WTC11 (cell line): Measurements from ENCODE around the gene BZW2. TPM values are rescaled to one million over a fixed set of nuclear protein-coding genes. Genes with fewer than 3 reads are reported as not detected.

Source experiments
- ATAC-seq: fragments of 200-7000 bp; cut with Tn5 transposase; 2 replicates; pipeline ENCODE4 v1.10.0; 2021; ENCODE audit warnings: mild to moderate bottlenecking, moderate library complexity
- CTCF ChIA-PET: fragments of 300-600 bp; sonication (Branson Sonifier 250); formaldehyde crosslinking; loops from one replicate; lab custom pipeline; 2021; ENCODE audit warnings: antibody characterized with exemption; lab: Charles Lee
- POLR2A ChIA-PET: fragments of 350-600 bp; sonication (Branson Sonifier 250); formaldehyde crosslinking; loops from one replicate; lab custom pipeline; 2021; ENCODE audit warnings: antibody characterized with exemption; lab: Charles Lee
- DNase-seq: peaks from one replicate; pipeline ENCODE4 v3.0.0; 2021; ENCODE audit warnings: low spot score
- H3K27ac Mint-ChIP-seq: 2 replicates; pipeline ENCODE4 v1.8.0; 2021; ENCODE audit warnings: mixed read lengths
- H3K27me3 Mint-ChIP-seq: 2 replicates; pipeline ENCODE4 v1.8.0; 2021; ENCODE audit warnings: low read depth, mild to moderate bottlenecking, moderate library complexity, mixed read lengths
- H3K36me3 Mint-ChIP-seq: 2 replicates; pipeline ENCODE4 v1.8.0; 2021; ENCODE audit warnings: mixed read lengths
- H3K4me1 Mint-ChIP-seq: 2 replicates; pipeline ENCODE4 v1.8.0; 2022; ENCODE audit warnings: mixed read lengths
- H3K4me3 Mint-ChIP-seq: 2 replicates; pipeline ENCODE4 v1.8.0; 2021; ENCODE audit warnings: mild to moderate bottlenecking, moderate library complexity, mixed read lengths
- H3K9me3 Mint-ChIP-seq: 2 replicates; pipeline ENCODE4 v1.8.0; 2021; ENCODE audit warnings: mixed read lengths
- ATF2 ChIP-seq: sonication (generic); formaldehyde crosslinking; IDR thresholded peaks from 2 replicates; pipeline ENCODE4 v1.8.1; 2022; ENCODE audit warnings: low read depth, missing genetic modification reagents, borderline replicate concordance
- FOXJ3 ChIP-seq: sonication (generic); formaldehyde crosslinking; IDR thresholded peaks from 2 replicates; pipeline ENCODE4 v1.9.0; 2021; ENCODE audit warnings: missing genetic modification reagents, mild to moderate bottlenecking, borderline replicate concordance
- GABPB1 ChIP-seq: sonication (generic); formaldehyde crosslinking; IDR thresholded peaks from 2 replicates; pipeline ENCODE4 v1.8.1; 2023; ENCODE audit warnings: mild to moderate bottlenecking, missing genetic modification reagents
- NFYB ChIP-seq: sonication (generic); formaldehyde crosslinking; conservative IDR thresholded peaks from 2 replicates; pipeline ENCODE4 v1.8.0; 2022; ENCODE audit warnings: low read depth, missing genetic modification reagents
- OVOL2 ChIP-seq: fragments of 250-450 bp; sonication (Bioruptor Pico); IDR thresholded peaks from 2 replicates; pipeline ENCODE4 v1.9.0; 2021; ENCODE audit warnings: mild to moderate bottlenecking, borderline replicate concordance
- PRDM15 ChIP-seq: sonication (generic); formaldehyde crosslinking; IDR thresholded peaks from 2 replicates; pipeline ENCODE4 v1.8.0; 2022; ENCODE audit warnings: missing genetic modification reagents
- PREB ChIP-seq: sonication (generic); formaldehyde crosslinking; IDR thresholded peaks from 2 replicates; pipeline ENCODE4 v1.8.1; 2022; ENCODE audit warnings: mild to moderate bottlenecking, missing genetic modification reagents, moderate library complexity, borderline replicate concordance
- PRRX2 ChIP-seq: fragments of 250-450 bp; sonication (Bioruptor Pico); IDR thresholded peaks from 2 replicates; pipeline ENCODE4 v1.8.0; 2021; ENCODE audit warnings: mild to moderate bottlenecking
- SMAD4 ChIP-seq: sonication (generic); formaldehyde crosslinking; IDR thresholded peaks from 2 replicates; pipeline ENCODE4 v1.8.0; 2022; ENCODE audit warnings: mild to moderate bottlenecking, missing genetic modification reagents
- ZBTB21 ChIP-seq: sonication (generic); formaldehyde crosslinking; IDR thresholded peaks from 2 replicates; pipeline ENCODE4 v1.8.1; 2023; ENCODE audit warnings: mild to moderate bottlenecking, missing genetic modification reagents, borderline replicate concordance
- ZBTB43 ChIP-seq: sonication (generic); formaldehyde crosslinking; IDR thresholded peaks from 2 replicates; pipeline ENCODE4 v1.8.1; 2023; ENCODE audit warnings: mild to moderate bottlenecking, missing genetic modification reagents
- ZNF425 ChIP-seq: fragments of 250-450 bp; sonication (Bioruptor Pico); conservative IDR thresholded peaks from 2 replicates; pipeline ENCODE4 v1.9.0; 2021; ENCODE audit warnings: mild to moderate bottlenecking
- ZSCAN18 ChIP-seq: fragments of 250-450 bp; sonication (Bioruptor Pico); IDR thresholded peaks from 2 replicates; pipeline ENCODE4 v2.1.2; 2022; ENCODE audit warnings: mild to moderate bottlenecking, moderate library complexity
- total RNA-seq: library from RNA; stranded (reverse); gene quantifications from 3 replicates; pipeline ENCODE4 v1.2.3, GENCODE V29; 2021
- TF ChIP-seq, protein P1 (sequence below): sonication (generic); formaldehyde crosslinking; IDR thresholded peaks from 2 replicates; pipeline ENCODE4 v1.8.0; 2022; ENCODE audit warnings: mild to moderate bottlenecking, missing genetic modification reagents

The BZW2 gene
- total RNA-seq, 1 experiment from 2014 or later = 105 TPM

- H3K4me3 Mint-ChIP-seq = peak overlapping the region; percentile 99
- H3K4me1 Mint-ChIP-seq = peaks cover 66% of the 10 kb centered on the region
- no peak for DNase-seq
- TF ChIP-seq SMAD4 (CRISPR knock-in tag) (no peak), ATF2 (CRISPR knock-in tag) (no peak), PREB (no peak), NFYB (no peak), FOXJ3 (CRISPR knock-in tag) (no peak), ZSCAN18 (CRISPR knock-in tag) (no peak), GABPB1 (CRISPR knock-in tag) (no peak), ZNF425 (CRISPR knock-in tag) (no peak), ZBTB21 (CRISPR knock-in tag) (no peak), PRRX2 (no peak), PRDM15 (CRISPR knock-in tag) (no peak), ZBTB43 (CRISPR knock-in tag) (no peak), OVOL2 (no peak)
- TF ChIP-seq, protein P1, sequence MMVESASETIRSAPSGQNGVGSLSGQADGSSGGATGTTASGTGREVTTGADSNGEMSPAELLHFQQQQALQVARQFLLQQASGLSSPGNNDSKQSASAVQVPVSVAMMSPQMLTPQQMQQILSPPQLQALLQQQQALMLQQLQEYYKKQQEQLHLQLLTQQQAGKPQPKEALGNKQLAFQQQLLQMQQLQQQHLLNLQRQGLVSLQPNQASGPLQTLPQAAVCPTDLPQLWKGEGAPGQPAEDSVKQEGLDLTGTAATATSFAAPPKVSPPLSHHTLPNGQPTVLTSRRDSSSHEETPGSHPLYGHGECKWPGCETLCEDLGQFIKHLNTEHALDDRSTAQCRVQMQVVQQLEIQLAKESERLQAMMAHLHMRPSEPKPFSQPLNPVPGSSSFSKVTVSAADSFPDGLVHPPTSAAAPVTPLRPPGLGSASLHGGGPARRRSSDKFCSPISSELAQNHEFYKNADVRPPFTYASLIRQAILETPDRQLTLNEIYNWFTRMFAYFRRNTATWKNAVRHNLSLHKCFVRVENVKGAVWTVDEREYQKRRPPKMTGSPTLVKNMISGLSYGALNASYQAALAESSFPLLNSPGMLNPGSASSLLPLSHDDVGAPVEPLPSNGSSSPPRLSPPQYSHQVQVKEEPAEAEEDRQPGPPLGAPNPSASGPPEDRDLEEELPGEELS (CRISPR knock-in tag) = no peak
- peak; percentile 21 for ATAC-seq
- peaks cover 3% of the 10 kb centered on the region for H3K27me3 Mint-ChIP-seq
- H3K36me3 Mint-ChIP-seq = no peaks in the 10 kb centered on the region
- H3K27ac Mint-ChIP-seq = peak overlapping the region; percentile 21
- H3K9me3 Mint-ChIP-seq = no peaks in the 10 kb centered on the region
- POLR2A ChIA-PET = no interaction called here
- CTCF ChIA-PET = no interaction called here
Measured at GRCh38 chr7:16648551-16648950, 2.6 kb downstream of the BZW2 start.
